B cell (primary cell): ENCODE measurements around the gene UBA1. TPM values are rescaled to one million over a fixed set of nuclear protein-coding genes. Genes with fewer than 3 reads are reported as not detected.

ENCODE experiments used
- ATAC-seq: fragments of 200-7000 bp; cut with Tn5 transposase; one replicate; pipeline ENCODE4 v1.10.0; 2021; ENCODE audit warnings: low read depth, mild to moderate bottlenecking, moderate number of reproducible peaks, moderate library complexity
- CTCF ChIA-PET: fragments of 350-600 bp; sonication (Branson Sonifier 250); formaldehyde crosslinking; loops from one replicate; lab custom pipeline; 2021; ENCODE audit warnings: antibody characterized with exemption, inconsistent platforms; lab: Charles Lee
- POLR2A ChIA-PET: fragments of 350-600 bp; sonication (Branson Sonifier 250); formaldehyde crosslinking; loops from one replicate; lab custom pipeline; 2021; ENCODE audit warnings: antibody characterized with exemption; lab: Charles Lee
- DNase-seq: peaks from one replicate; pipeline ENCODE4 v3.0.0; 2013
- H2AFZ ChIP-seq: 2 replicates; pipeline ENCODE4 v1.6.1; 2012; ENCODE audit warnings: mild to moderate bottlenecking, low read depth, low read length; ENCODE audit not compliant: insufficient read depth, poor library complexity, severe bottlenecking
- H3K27ac ChIP-seq, 2 donors: 1 replicate in 1 of 2; 2 replicates in 1 of 2; pipeline ENCODE4 v1.5.1; 2012 to 2013; ENCODE audit warnings: low read length in 2 of 2, mild to moderate bottlenecking in 2 of 2, moderate library complexity in 1 of 2
- H3K27me3 ChIP-seq, 4 experiments: fragments of 200-600 bp in 1 of 4; sonication (generic) in 1 of 4; replicated peaks in 1 of 4; 1 replicate in 2 of 4; 2 replicates in 2 of 4; pipeline versions ENCODE4 v1.6.1 to v1.7.0; 2013 to 2016; ENCODE audit warnings: low read length in 3 of 4, mild to moderate bottlenecking in 2 of 4, mixed read lengths in 1 of 4, moderate library complexity in 1 of 4; ENCODE audit not compliant: insufficient read depth in 4 of 4, control insufficient read depth in 3 of 4; ENCODE audit errors: control extremely low read depth in 1 of 4
- H3K36me3 ChIP-seq, 2 experiments: replicated peaks in 1 of 2; 1 replicate in 1 of 2; 2 replicates in 1 of 2; pipeline versions ENCODE4 v1.6.1 to v1.7.1; 2013; ENCODE audit warnings: low read length in 1 of 2; ENCODE audit not compliant: insufficient read depth in 2 of 2, control insufficient read depth in 1 of 2; ENCODE audit errors: control extremely low read depth in 1 of 2, extremely low read depth in 1 of 2
- H3K4me1 ChIP-seq, 2 donors: fragments of 200-600 bp in 1 of 2; sonication (generic) in 1 of 2; 1 replicate in 1 of 2; 2 replicates in 1 of 2; pipeline versions ENCODE4 v1.5.1 to v1.6.1; 2013 to 2017; ENCODE audit warnings: low read length in 2 of 2; ENCODE audit not compliant: control insufficient read depth in 2 of 2, insufficient read depth in 2 of 2
- H3K4me2 ChIP-seq: replicated peaks from 2 replicates; pipeline ENCODE3; 2012; ENCODE audit warnings: mild to moderate bottlenecking, low read depth, low read length; ENCODE audit not compliant: poor library complexity, severe bottlenecking
- H3K4me3 ChIP-seq, 5 experiments: fragments of 200-600 bp in 1 of 5; sonication (generic) in 1 of 5; 1 replicate in 3 of 5; 2 replicates in 2 of 5; pipeline versions ENCODE4 v1.5.1 to v1.7.0; 2011 to 2016; ENCODE audit warnings: low read length in 4 of 5, mild to moderate bottlenecking in 4 of 5, low read depth in 2 of 5, control low read depth in 1 of 5, moderate library complexity in 1 of 5; ENCODE audit not compliant: insufficient read depth in 1 of 5; ENCODE audit errors: control extremely low read depth in 1 of 5, extremely low read depth in 1 of 5
- H3K79me2 ChIP-seq: fragments of 200-600 bp; sonication (generic); one replicate; pipeline ENCODE4 v1.6.0; 2016; ENCODE audit warnings: low read length; ENCODE audit not compliant: control insufficient read depth, insufficient read depth
- H3K9ac ChIP-seq: fragments of 200-600 bp; sonication (generic); 2 replicates; pipeline ENCODE4 v1.6.1; 2017; ENCODE audit warnings: mild to moderate bottlenecking, low read length, moderate library complexity
- H3K9me3 ChIP-seq, 3 donors: one replicate each; pipeline versions ENCODE4 v1.6.1 to v1.7.1; 2013; ENCODE audit warnings: low read length in 2 of 3; ENCODE audit not compliant: control insufficient read depth in 2 of 3, insufficient read depth in 1 of 3; ENCODE audit errors: control extremely low read depth in 1 of 3
- H4K20me1 ChIP-seq: 2 replicates; pipeline ENCODE4 v1.6.0; 2012; ENCODE audit warnings: mild to moderate bottlenecking, low read length; ENCODE audit not compliant: insufficient read depth, control insufficient read depth, poor library complexity, severe bottlenecking
- H3K27ac Mint-ChIP-seq: one replicate; pipeline ENCODE4 v1.8.0; 2021; ENCODE audit warnings: mixed read lengths
- H3K27me3 Mint-ChIP-seq: one replicate; pipeline ENCODE4 v1.8.0; 2021; ENCODE audit warnings: mixed read lengths
- H3K4me1 Mint-ChIP-seq: one replicate; pipeline ENCODE4 v1.8.0; 2021; ENCODE audit warnings: mixed read lengths
- H3K4me3 Mint-ChIP-seq: one replicate; pipeline ENCODE4 v1.8.0; 2021; ENCODE audit warnings: mixed read lengths
- H3K9me3 Mint-ChIP-seq: one replicate; pipeline ENCODE4 v1.8.0; 2022; ENCODE audit warnings: mixed read lengths; ENCODE audit not compliant: insufficient read depth
- CTCF ChIP-seq: fragments of 200-600 bp; IDR thresholded peaks from one replicate; pipeline ENCODE4 v1.8.0; 2022; ENCODE audit warnings: antibody characterized with exemption, mild to moderate bottlenecking
- EZH2 ChIP-seq: IDR thresholded peaks from 2 replicates; pipeline ENCODE4 v1.6.1; 2012; ENCODE audit warnings: borderline replicate concordance, low read depth, mild to moderate bottlenecking, moderate library complexity, low read length; ENCODE audit not compliant: insufficient read depth, poor library complexity, severe bottlenecking
- WGBS: methylation state at CpG from one replicate; pipeline ENCODE4 v1.1.5; 2013; ENCODE audit warnings: missing lambda C conversion rate; ENCODE audit not compliant: insufficient coverage; 5-methylcytosine and 5-hydroxymethylcytosine counted together
- intact Hi-C: fragments of 100-400 bp; cut with micrococcal nuclease; formaldehyde crosslinking; loops from one replicate; pipeline ENCODE4 v1.10.0; 2022
- polyA plus RNA-seq: library from polyadenylated mRNA; depleted of rRNA; stranded (reverse); fragments of >200 nt; gene quantifications from 2 replicates; pipeline ENCODE4 v1.2.3, GENCODE V29; 2012
- total RNA-seq, 2 donors: library from RNA; stranded (reverse); fragments of 120-200 nt in 1 of 2; gene quantifications; 1 replicate in 1 of 2; 2 replicates in 1 of 2; pipeline versions ENCODE4 v1.2.3 to v1.2.4, GENCODE V29; 2013 to 2022

Gene UBA1
- total and polyA plus RNA-seq, 2 donors (not counting 1 experiment from before 2014, with no cell fraction given), result 166 to 211 TPM

- H3K27ac ChIP-seq, result peak overlapping the region; percentile 83 to 95
- H3K36me3 ChIP-seq, result peaks cover 0 to 21% of the 10 kb centered on the region in 2 experiments
- Mint-ChIP-seq H3K27me3 (no peaks in the 10 kb centered on the region), H3K4me3 (peak overlapping the region; percentile 98), H3K9me3 (no peaks in the 10 kb centered on the region), H3K4me1 (peaks cover 61% of the 10 kb centered on the region), H3K27ac (peak overlapping the region; percentile 99)
- no peaks in the 10 kb centered on the region for H3K27me3 ChIP-seq
- TF ChIP-seq CTCF, result no peak
- TF ChIP-seq EZH2, result no peak
- H2AFZ ChIP-seq, result peak overlapping the region; percentile 86
- H4K20me1 ChIP-seq, result peaks cover 31% of the 10 kb centered on the region
- ATAC-seq (no peak), DNase-seq (no peak)
- peak overlapping the region; percentile 71 to 96 (median 76) for H3K4me3 ChIP-seq
- peaks cover 48 to 60% of the 10 kb centered on the region in 2 donors for H3K4me1 ChIP-seq
- H3K79me2 ChIP-seq, result peaks cover 61% of the 10 kb centered on the region
- ChIA-PET POLR2A (interaction anchor here (0.6 to 1.5 kb wide), 2 partner anchors 173 to 329 kb away, joined by 3 to 4 read pairs; no protein-coding TSS in a partner anchor), CTCF (interaction anchor here (0.9 to 1.7 kb wide), 3 partner anchors 167 to 329 kb away, joined by 3 to 8 read pairs (median 7); no protein-coding TSS in a partner anchor)
- WGBS, result 0% methylated on average over 7 of the region's 14 CpGs
- H3K4me2 ChIP-seq, result peak overlapping the region; percentile 80
- H3K9me3 ChIP-seq, result no peaks in the 10 kb centered on the region
- H3K9ac ChIP-seq, result peak overlapping the region; percentile 90
- intact Hi-C loops, result loop anchor here (5.0 kb wide), 2 partner anchors 118 to 458 kb away; partner anchors contain the start of gene ELK1
Observed at GRCh38 chrX:47194194-47194787, 662 bp downstream of the UBA1 start.

DNA sequence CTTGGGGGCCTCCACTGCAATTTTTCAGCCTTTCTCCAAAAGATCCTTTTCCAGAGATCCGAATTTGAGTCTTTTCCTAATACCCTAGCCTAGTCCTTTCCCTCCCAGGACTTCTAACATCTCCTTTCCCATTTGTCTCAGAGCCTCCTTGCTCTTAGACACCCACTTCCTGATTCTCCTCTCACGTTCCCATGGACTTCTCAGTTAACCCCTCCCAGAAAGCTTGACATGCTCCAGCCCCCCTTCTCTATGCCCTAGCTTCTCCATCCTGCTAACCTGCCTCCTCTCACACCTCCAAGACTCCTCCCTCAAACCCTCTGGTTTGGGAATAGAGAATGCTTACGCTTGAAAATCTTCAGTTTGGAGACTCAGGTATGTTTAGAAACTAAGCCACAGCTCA is 2.5 kb downstream of the UBA1 start:
- Mint-ChIP-seq H3K27ac (peak overlapping the region; percentile 46), H3K27me3 (no peaks in the 10 kb centered on the region), H3K9me3 (no peaks in the 10 kb centered on the region), H3K4me1 (peaks cover 57% of the 10 kb centered on the region), H3K4me3 (peak overlapping the region; percentile 98)
- ChIA-PET CTCF (interaction anchor here (1.2 kb wide), 1 partner anchor 22 kb away, joined by 3 read pairs; no protein-coding TSS in a partner anchor), POLR2A (no interaction called here)
- DNase-seq, result no peak
- Histone ChIP-seq H3K27me3 (no peaks in the 10 kb centered on the region), H3K36me3 (peaks cover 0 to 37% of the 10 kb centered on the region in 2 experiments), H3K27ac (peak overlapping the region in 1 of 2 donors; percentile 17), H3K9ac (no peak overlapping the region), H3K79me2 (peaks cover 72% of the 10 kb centered on the region), H2AFZ (no peak overlapping the region), H4K20me1 (peaks cover 49% of the 10 kb centered on the region), H3K9me3 (no peaks in the 10 kb centered on the region), H3K4me3 (no peak overlapping the region), H3K4me1 (peaks cover 48 to 54% of the 10 kb centered on the region in 2 donors), H3K4me2 (peak overlapping the region; percentile 80)
- intact Hi-C loops, result no loop called here
- TF ChIP-seq EZH2, result no peak
- no peak for TF ChIP-seq CTCF
- ATAC-seq, result no peak
- WGBS, result 60% methylated on average over 2 of the region's 3 CpGs
